ENCODE measurements around the gene FSTL1. TPM values are rescaled to one million over a fixed set of nuclear protein-coding genes. Genes with fewer than 3 reads are reported as not detected.

FSTL1 gene
- total RNA-seq, 1 donor: 2,074 TPM

DNA sequence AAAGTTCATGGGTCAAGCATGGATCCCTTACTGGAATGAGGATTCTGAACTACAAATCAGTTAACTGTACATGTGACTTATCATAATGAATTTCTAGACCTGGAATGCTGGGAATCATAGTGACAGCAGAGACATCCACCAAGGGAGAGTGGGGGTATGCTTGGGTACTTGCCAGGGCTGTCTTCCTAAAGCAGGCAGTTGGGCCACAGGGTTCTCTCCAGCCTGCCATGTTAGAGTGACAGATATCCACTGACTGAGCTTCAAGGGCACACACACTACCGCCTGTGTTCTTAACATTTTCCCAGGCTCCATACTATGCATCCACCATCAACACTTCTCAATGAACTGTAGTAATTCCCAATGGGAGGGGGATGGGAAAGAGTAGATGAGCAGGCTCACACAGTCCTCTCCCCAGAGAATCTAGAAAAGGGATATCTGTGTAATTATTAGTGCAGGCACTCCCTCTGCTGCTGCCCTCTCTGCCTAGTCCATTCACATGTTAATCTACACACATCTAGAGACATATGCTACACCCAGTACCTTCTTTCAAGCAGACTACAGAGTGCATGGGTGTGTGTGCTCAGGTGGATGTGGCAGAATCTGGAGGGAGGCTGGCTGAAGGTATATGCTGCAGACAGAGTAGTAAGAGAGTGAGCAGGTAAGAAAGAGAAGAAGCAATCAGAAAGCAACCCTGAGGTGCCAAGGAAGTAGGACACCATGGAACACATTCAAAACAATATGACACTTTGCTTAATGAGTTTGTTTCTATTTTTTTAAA, 3.7 kb downstream of the FSTL1 start:
- peaks cover 68% of the 10 kb centered on the region for H3K4me1 ChIP-seq (ENCODE audit: insufficient read depth, low read length)
- H3K27ac ChIP-seq (ENCODE audit: low read depth, low read length): peak overlapping the region; percentile 90
- H3K4me2 ChIP-seq (ENCODE audit: insufficient read depth, low read length): peak overlapping the region; percentile 93
- peak overlapping the region; percentile 92 for H3K4me3 ChIP-seq (ENCODE audit: insufficient read depth, low read length)
- TF ChIP-seq, protein P1, sequence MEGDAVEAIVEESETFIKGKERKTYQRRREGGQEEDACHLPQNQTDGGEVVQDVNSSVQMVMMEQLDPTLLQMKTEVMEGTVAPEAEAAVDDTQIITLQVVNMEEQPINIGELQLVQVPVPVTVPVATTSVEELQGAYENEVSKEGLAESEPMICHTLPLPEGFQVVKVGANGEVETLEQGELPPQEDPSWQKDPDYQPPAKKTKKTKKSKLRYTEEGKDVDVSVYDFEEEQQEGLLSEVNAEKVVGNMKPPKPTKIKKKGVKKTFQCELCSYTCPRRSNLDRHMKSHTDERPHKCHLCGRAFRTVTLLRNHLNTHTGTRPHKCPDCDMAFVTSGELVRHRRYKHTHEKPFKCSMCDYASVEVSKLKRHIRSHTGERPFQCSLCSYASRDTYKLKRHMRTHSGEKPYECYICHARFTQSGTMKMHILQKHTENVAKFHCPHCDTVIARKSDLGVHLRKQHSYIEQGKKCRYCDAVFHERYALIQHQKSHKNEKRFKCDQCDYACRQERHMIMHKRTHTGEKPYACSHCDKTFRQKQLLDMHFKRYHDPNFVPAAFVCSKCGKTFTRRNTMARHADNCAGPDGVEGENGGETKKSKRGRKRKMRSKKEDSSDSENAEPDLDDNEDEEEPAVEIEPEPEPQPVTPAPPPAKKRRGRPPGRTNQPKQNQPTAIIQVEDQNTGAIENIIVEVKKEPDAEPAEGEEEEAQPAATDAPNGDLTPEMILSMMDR (IDR thresholded peaks at IDR 0.05; ENCODE audit: extremely low read depth, low read depth, low read length): no peak
- peaks cover 63% of the 10 kb centered on the region for H3K36me3 ChIP-seq (ENCODE audit: insufficient read depth, low read length)
- peaks cover 86% of the 10 kb centered on the region for H3K79me2 ChIP-seq (ENCODE audit: insufficient read depth, low read length)
- H4K20me1 ChIP-seq (ENCODE audit: insufficient read depth, low read length): peaks cover 64% of the 10 kb centered on the region
- no peak overlapping the region for H2AFZ ChIP-seq (ENCODE audit: low read length)
- no peak for DNase-seq (ENCODE audit: insufficient read length, low spot score, missing footprints)
- H3K9me3 ChIP-seq (ENCODE audit: low read depth, low read length): no peaks in the 10 kb centered on the region
- H3K27me3 ChIP-seq (ENCODE audit: insufficient read depth, low read length): no peaks in the 10 kb centered on the region

DNA sequence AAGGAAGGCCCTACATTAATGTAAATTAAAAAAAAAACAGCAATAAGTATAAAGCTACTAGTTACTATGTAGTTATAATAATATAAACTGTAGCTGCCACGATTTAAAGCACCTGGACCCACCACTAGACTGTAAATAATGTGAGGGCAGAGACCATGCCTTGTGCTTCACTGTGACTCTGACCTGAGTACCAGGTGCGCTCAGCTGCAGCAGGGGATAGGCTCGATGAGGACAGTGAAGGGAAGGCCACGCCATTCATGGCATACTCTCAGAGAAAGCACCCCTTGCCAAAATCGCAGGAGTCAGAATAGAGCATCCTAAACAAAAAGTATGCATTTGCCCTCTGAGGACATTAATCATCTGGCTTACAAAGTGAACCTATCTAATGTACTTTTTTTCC, 5.1 kb downstream of the FSTL1 start:
- Histone ChIP-seq H3K4me1 (ENCODE audit: insufficient read depth, low read length) (peaks cover 75% of the 10 kb centered on the region), H2AFZ (ENCODE audit: low read length) (no peak overlapping the region), H3K36me3 (ENCODE audit: insufficient read depth, low read length) (peaks cover 78% of the 10 kb centered on the region), H3K4me3 (ENCODE audit: insufficient read depth, low read length) (no peak overlapping the region), H3K9me3 (ENCODE audit: low read depth, low read length) (no peaks in the 10 kb centered on the region), H4K20me1 (ENCODE audit: insufficient read depth, low read length) (peaks cover 79% of the 10 kb centered on the region), H3K27me3 (ENCODE audit: insufficient read depth, low read length) (no peaks in the 10 kb centered on the region), H3K27ac (ENCODE audit: low read depth, low read length) (peak overlapping the region; percentile 90), H3K79me2 (ENCODE audit: insufficient read depth, low read length) (peaks cover 99% of the 10 kb centered on the region), H3K4me2 (ENCODE audit: insufficient read depth, low read length) (peak overlapping the region; percentile 93)
- DNase-seq (ENCODE audit: insufficient read length, low spot score, missing footprints): no peak
- TF ChIP-seq, protein P1 (IDR thresholded peaks at IDR 0.05; ENCODE audit: extremely low read depth, low read depth, low read length): no peak

DNA sequence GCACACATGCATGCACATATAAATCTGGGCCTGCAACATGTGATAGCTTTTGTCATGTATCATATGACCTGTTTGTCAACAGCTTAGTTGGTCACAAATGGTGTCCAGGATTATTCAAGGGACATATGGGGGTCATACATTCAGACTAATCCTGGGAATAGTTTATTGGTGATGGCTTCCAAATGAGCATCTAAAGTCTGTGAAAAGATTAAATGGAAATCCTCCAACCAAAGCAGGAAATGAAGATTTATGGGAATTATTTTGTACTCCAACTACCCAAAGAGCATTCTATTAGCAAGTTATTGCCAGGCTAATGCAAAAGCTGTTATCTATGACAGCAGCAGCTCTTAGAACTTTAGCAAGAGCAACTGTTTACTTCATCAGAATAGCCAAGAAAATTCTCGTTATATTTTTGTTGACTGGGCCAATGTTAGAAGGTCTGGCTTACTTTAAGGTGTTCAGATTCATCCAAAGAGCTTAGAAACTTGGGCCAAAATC, 7.1 kb downstream of the FSTL1 start:
- Histone ChIP-seq H2AFZ (ENCODE audit: low read length) (no peak overlapping the region), H3K4me2 (ENCODE audit: insufficient read depth, low read length) (peak overlapping the region; percentile 93), H3K4me3 (ENCODE audit: insufficient read depth, low read length) (no peak overlapping the region), H3K79me2 (ENCODE audit: insufficient read depth, low read length) (peaks cover 99% of the 10 kb centered on the region), H4K20me1 (ENCODE audit: insufficient read depth, low read length) (peaks cover 90% of the 10 kb centered on the region), H3K27me3 (ENCODE audit: insufficient read depth, low read length) (no peaks in the 10 kb centered on the region), H3K9me3 (ENCODE audit: low read depth, low read length) (no peaks in the 10 kb centered on the region), H3K4me1 (ENCODE audit: insufficient read depth, low read length) (peaks cover 89% of the 10 kb centered on the region), H3K36me3 (ENCODE audit: insufficient read depth, low read length) (peaks cover 88% of the 10 kb centered on the region), H3K27ac (ENCODE audit: low read depth, low read length) (peak overlapping the region; percentile 90)
- TF ChIP-seq, protein P1 (IDR thresholded peaks at IDR 0.05; ENCODE audit: extremely low read depth, low read depth, low read length): no peak
- DNase-seq (ENCODE audit: insufficient read length, low spot score, missing footprints): no peak

DNA sequence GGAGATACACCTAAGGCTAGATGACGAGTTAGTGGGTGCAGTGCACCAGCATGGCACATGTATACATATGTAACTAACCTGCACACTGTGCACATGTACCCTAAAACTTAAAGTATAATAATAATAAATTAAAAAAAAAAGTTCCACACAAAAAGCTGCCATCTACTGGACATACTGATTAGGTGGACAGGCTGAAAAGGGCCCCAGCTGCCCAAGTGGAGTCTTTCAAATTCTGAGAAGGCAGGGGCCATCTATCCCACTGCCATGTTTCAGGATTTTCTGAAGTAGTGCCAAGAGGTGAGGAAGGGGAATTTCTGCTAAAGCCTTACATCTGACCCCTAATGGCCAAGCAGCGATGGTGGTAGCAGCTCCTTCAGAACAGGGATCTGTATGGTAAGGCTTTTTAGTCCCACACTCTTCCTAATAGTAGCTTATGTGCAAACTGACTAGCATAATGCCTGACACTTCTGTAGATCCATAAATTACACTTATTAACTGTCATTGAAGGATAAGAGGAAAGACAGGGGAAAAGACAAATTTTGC, 7.7 kb downstream of the FSTL1 start:
- Histone ChIP-seq H3K4me3 (ENCODE audit: insufficient read depth, low read length) (no peak overlapping the region), H3K79me2 (ENCODE audit: insufficient read depth, low read length) (peaks cover 99% of the 10 kb centered on the region), H2AFZ (ENCODE audit: low read length) (no peak overlapping the region), H3K4me1 (ENCODE audit: insufficient read depth, low read length) (peaks cover 90% of the 10 kb centered on the region), H3K27me3 (ENCODE audit: insufficient read depth, low read length) (no peaks in the 10 kb centered on the region), H3K9me3 (ENCODE audit: low read depth, low read length) (no peaks in the 10 kb centered on the region), H4K20me1 (ENCODE audit: insufficient read depth, low read length) (peaks cover 88% of the 10 kb centered on the region), H3K36me3 (ENCODE audit: insufficient read depth, low read length) (peaks cover 88% of the 10 kb centered on the region), H3K4me2 (ENCODE audit: insufficient read depth, low read length) (peak overlapping the region; percentile 93), H3K27ac (ENCODE audit: low read depth, low read length) (peak overlapping the region; percentile 90)
- TF ChIP-seq, protein P1 (IDR thresholded peaks at IDR 0.05; ENCODE audit: extremely low read depth, low read depth, low read length): peak; percentile 40
- DNase-seq (ENCODE audit: insufficient read length, low spot score, missing footprints): no peak

All from osteoblast (primary cell).